Neural cell (in vitro differentiated cells): ENCODE measurements around the gene SLC1A2. TPM values are rescaled to one million over a fixed set of nuclear protein-coding genes. Genes with fewer than 3 reads are reported as not detected.

Experiments used
- H2AFZ ChIP-seq: fragments of 200-600, 300-800 bp; sonication (generic), shearing (Covaris generic); 2 replicates; pipeline ENCODE4 v1.6.0; 2014; ENCODE audit warnings: low read depth, mild to moderate bottlenecking, antibody characterized with exemption, low read length, moderate library complexity
- H3F3A ChIP-seq: fragments of 200-600 bp; shearing (Covaris generic); 2 replicates; pipeline ENCODE4 v1.6.1; 2016; ENCODE audit warnings: mild to moderate bottlenecking, moderate library complexity, mixed read lengths, antibody characterized with exemption, low read length; ENCODE audit not compliant: insufficient read depth, poor library complexity, severe bottlenecking
- H3K27ac ChIP-seq: fragments of 200-600, 300-800 bp; sonication (generic), shearing (Covaris generic); 2 replicates; pipeline ENCODE4 v1.5.1; 2014; ENCODE audit warnings: mild to moderate bottlenecking, low read length, moderate library complexity
- H3K27me3 ChIP-seq: fragments of 300-800, 200-600 bp; sonication (generic), shearing (Covaris generic); 2 replicates; pipeline ENCODE4 v1.6.0; 2014; ENCODE audit warnings: mild to moderate bottlenecking, low read depth, low read length, moderate library complexity; ENCODE audit not compliant: insufficient read depth
- H3K36me3 ChIP-seq: fragments of 300-800, 200-600 bp; sonication (generic), shearing (Covaris generic); 2 replicates; pipeline ENCODE4 v1.5.1; 2014; ENCODE audit warnings: mild to moderate bottlenecking, antibody characterized with exemption, low read length, moderate library complexity; ENCODE audit not compliant: insufficient read depth
- H3K4me2 ChIP-seq: fragments of 300-800, 200-600 bp; sonication (generic), shearing (Covaris generic); 2 replicates; pipeline ENCODE4 v1.6.0; 2014; ENCODE audit warnings: mild to moderate bottlenecking, low read length
- H3K4me3 ChIP-seq: fragments of 300-800, 200-600 bp; sonication (generic), shearing (Covaris generic); 2 replicates; pipeline ENCODE4 v1.5.1; 2014; ENCODE audit warnings: mild to moderate bottlenecking, low read length, moderate library complexity
- H3K79me2 ChIP-seq: fragments of 200-600 bp; shearing (Covaris generic); replicated peaks from 2 replicates; pipeline ENCODE4 v1.6.0; 2014; ENCODE audit warnings: mild to moderate bottlenecking, low read length, moderate library complexity; ENCODE audit not compliant: insufficient read depth
- H3K9ac ChIP-seq: fragments of 300-800, 200-600 bp; sonication (generic), shearing (Covaris generic); 2 replicates; pipeline ENCODE4 v1.6.1; 2016; ENCODE audit warnings: mild to moderate bottlenecking, low read length, mixed read lengths
- H3K9me2 ChIP-seq: fragments of 200-600 bp; shearing (Covaris generic); 2 replicates; pipeline ENCODE4 v1.6.1; 2016; ENCODE audit warnings: mild to moderate bottlenecking, low read length, mixed read lengths; ENCODE audit not compliant: insufficient read depth
- H3K9me3 ChIP-seq: fragments of 200-600, 300-800 bp; sonication (generic), shearing (Covaris generic); 2 replicates; pipeline ENCODE4 v1.6.1; 2016; ENCODE audit warnings: mild to moderate bottlenecking, mixed run types, low read length, moderate library complexity, mixed read lengths
- H4K20me1 ChIP-seq: fragments of 200-600 bp; shearing (Covaris generic); 2 replicates; pipeline ENCODE4 v1.6.1; 2016; ENCODE audit warnings: mild to moderate bottlenecking, mixed run types; ENCODE audit not compliant: insufficient read depth
- CTCF ChIP-seq: fragments of 450-650 bp; IDR thresholded peaks from 2 replicates; pipeline ENCODE4 v1.5.1; 2014; ENCODE audit warnings: antibody characterized with exemption, mild to moderate bottlenecking, moderate library complexity; ENCODE audit not compliant: poor library complexity, severe bottlenecking
- EP300 ChIP-seq: fragments of 450-650 bp; conservative IDR thresholded peaks from 2 replicates; pipeline ENCODE4 v1.6.1; 2014; ENCODE audit warnings: antibody characterized with exemption, mild to moderate bottlenecking, moderate library complexity; ENCODE audit not compliant: poor library complexity, severe bottlenecking
- EZH2 ChIP-seq: fragments of 200-600, 300-800 bp; shearing (Covaris generic), sonication (generic); IDR thresholded peaks from 2 replicates; pipeline ENCODE4 v1.6.1; 2014; ENCODE audit warnings: antibody characterized with exemption, low read length, borderline replicate concordance, mild to moderate bottlenecking; ENCODE audit not compliant: insufficient read depth, poor library complexity, severe bottlenecking
- MXI1 ChIP-seq: fragments of 450-650 bp; conservative IDR thresholded peaks from 2 replicates; pipeline ENCODE4 v1.6.1; 2014; ENCODE audit warnings: antibody characterized with exemption, mild to moderate bottlenecking; ENCODE audit not compliant: poor library complexity, severe bottlenecking
- POLR2AphosphoS5 ChIP-seq: IDR thresholded peaks from 2 replicates; pipeline ENCODE4 v1.6.1; 2012
- RAD21 ChIP-seq: fragments of 450-650 bp; conservative IDR thresholded peaks from 2 replicates; pipeline ENCODE4 v1.6.1; 2014; ENCODE audit warnings: antibody characterized with exemption, mild to moderate bottlenecking, moderate library complexity
- REST ChIP-seq: IDR thresholded peaks from 2 replicates; pipeline ENCODE4 v1.6.1; 2012; ENCODE audit warnings: borderline replicate concordance
- SMC3 ChIP-seq: fragments of 450-650 bp; conservative IDR thresholded peaks from 2 replicates; pipeline ENCODE4 v1.6.1; 2014; ENCODE audit warnings: antibody characterized with exemption, mild to moderate bottlenecking, moderate library complexity; ENCODE audit not compliant: poor library complexity
- TAF1 ChIP-seq: IDR thresholded peaks from 2 replicates; pipeline ENCODE4 v1.6.1; 2012; ENCODE audit warnings: low read depth
- polyA plus RNA-seq: library from polyadenylated mRNA; depleted of rRNA; stranded (reverse); fragments of >200 nt; gene quantifications from 2 replicates; pipeline ENCODE4 v1.2.3, GENCODE V29; 2014

Gene SLC1A2
- polyA plus RNA-seq, 1 donor from 2014 or later = 134 TPM

DNA sequence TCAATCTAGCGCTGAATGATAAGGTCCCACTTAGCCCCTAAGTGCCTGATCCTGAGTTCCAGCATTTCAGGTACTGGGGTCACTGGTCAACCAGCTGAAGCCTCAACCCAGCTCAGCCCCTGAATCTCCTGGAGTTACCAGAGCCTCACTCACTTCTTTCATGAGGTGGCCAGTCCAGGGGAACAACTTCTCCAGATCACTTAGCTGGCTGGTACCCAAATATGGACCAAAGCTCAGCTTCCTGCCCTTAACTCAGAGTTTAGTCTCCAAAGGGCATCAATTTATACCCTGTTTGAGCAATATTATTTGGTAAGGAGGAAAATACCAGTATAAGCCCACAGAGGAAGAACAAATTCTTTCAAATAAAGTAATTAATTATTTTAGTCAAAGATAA, 105.6 kb downstream of the SLC1A2 start:
- Histone ChIP-seq H3K36me3 (no peaks in the 10 kb centered on the region), H3K27ac (no peak overlapping the region), H4K20me1 (no peaks in the 10 kb centered on the region), H3K4me2 (no peak overlapping the region), H3F3A (no peaks in the 10 kb centered on the region), H2AFZ (no peak overlapping the region), H3K9me3 (no peaks in the 10 kb centered on the region), H3K9me2 (no peaks in the 10 kb centered on the region), H3K4me3 (no peak overlapping the region), H3K79me2 (no peaks in the 10 kb centered on the region), H3K27me3 (no peaks in the 10 kb centered on the region), H3K9ac (no peak overlapping the region)
- TF ChIP-seq POLR2AphosphoS5 (no peak), EZH2 (no peak), REST (no peak), RAD21 (no peak), CTCF (no peak), SMC3 (no peak), TAF1 (no peak), MXI1 (no peak), EP300 (no peak)

DNA sequence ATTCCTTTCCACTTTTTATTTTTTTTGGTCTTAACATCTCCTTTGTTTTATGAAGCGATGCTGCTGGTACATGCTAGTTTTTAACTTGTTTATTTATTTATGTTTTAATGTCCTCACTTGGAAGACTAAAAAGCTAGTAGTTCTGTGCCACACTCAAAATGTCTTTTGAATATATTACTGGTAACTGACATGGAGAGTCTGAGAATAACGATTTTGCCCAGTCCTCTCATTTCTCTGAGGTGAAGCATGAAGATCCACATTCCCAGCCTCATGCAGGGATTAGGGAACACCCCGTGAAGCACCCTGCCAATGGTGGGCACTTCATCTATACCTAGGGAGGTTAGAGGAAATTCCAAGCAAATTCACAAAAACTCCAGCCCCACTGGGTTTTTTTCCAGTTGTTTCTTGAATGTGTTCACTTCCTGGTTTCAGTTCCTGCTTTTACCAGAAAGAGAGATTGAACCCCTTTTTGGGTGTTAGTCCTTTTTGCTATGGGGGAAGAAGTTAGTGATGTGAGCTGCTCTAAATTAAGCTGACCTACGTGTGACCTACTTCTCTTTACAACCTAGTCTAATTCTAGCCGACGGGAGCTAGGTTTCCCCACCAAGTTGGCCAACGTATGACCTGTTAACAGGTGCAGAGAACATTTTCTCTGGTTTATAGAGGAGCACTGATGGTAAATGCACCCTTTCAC, 106.1 kb downstream of the SLC1A2 start:
- Histone ChIP-seq H3K36me3 (no peaks in the 10 kb centered on the region), H3K4me3 (no peak overlapping the region)
- TF ChIP-seq REST (no peak), POLR2AphosphoS5 (no peak), CTCF (no peak), EZH2 (no peak)

More for the DNA sequence above, 106.1 kb downstream of the SLC1A2 start:
- Histone ChIP-seq H2AFZ (no peak overlapping the region), H4K20me1 (no peaks in the 10 kb centered on the region), H3K27me3 (no peaks in the 10 kb centered on the region), H3F3A (no peaks in the 10 kb centered on the region), H3K9me3 (no peaks in the 10 kb centered on the region), H3K4me2 (no peak overlapping the region), H3K9ac (no peak overlapping the region), H3K79me2 (no peaks in the 10 kb centered on the region), H3K9me2 (no peaks in the 10 kb centered on the region), H3K27ac (no peak overlapping the region)
